Osteoblast (primary cell): Measurements from ENCODE around the gene LY9. TPM values are rescaled to one million over a fixed set of nuclear protein-coding genes. Genes with fewer than 3 reads are reported as not detected.

Source experiments
- DNase-seq: peaks from one replicate; pipeline ENCODE4 v3.0.0; 2011; ENCODE audit warnings: low spot score, mixed read lengths; ENCODE audit not compliant: insufficient read length; ENCODE audit errors: missing footprints
- H2AFZ ChIP-seq: 2 replicates; pipeline ENCODE4 v1.6.0; 2011; ENCODE audit warnings: mild to moderate bottlenecking, low read length
- H3K27ac ChIP-seq: 2 replicates; pipeline ENCODE4 v1.5.1; 2011; ENCODE audit warnings: mild to moderate bottlenecking, low read depth, low read length, moderate library complexity
- H3K27me3 ChIP-seq: 2 replicates; pipeline ENCODE4 v1.6.0; 2012; ENCODE audit warnings: mild to moderate bottlenecking, control low read depth, inconsistent platforms, low read length, moderate library complexity; ENCODE audit not compliant: insufficient read depth
- H3K36me3 ChIP-seq: 2 replicates; pipeline ENCODE4 v1.5.1; 2011; ENCODE audit warnings: mild to moderate bottlenecking, low read length, control low read depth, moderate library complexity; ENCODE audit not compliant: insufficient read depth
- H3K4me1 ChIP-seq: 2 replicates; pipeline ENCODE4 v1.5.1; 2011; ENCODE audit warnings: mild to moderate bottlenecking, low read length, control low read depth, moderate library complexity; ENCODE audit not compliant: insufficient read depth
- H3K4me2 ChIP-seq: 2 replicates; pipeline ENCODE4 v1.6.0; 2011; ENCODE audit warnings: mild to moderate bottlenecking, low read length; ENCODE audit not compliant: insufficient read depth
- H3K4me3 ChIP-seq: fragments of 200-600 bp; sonication (generic); 3 replicates; pipeline ENCODE4 v1.5.1; 2012; ENCODE audit warnings: mild to moderate bottlenecking, low read length, inconsistent platforms; ENCODE audit not compliant: insufficient read depth
- H3K79me2 ChIP-seq: 2 replicates; pipeline ENCODE4 v1.6.0; 2012; ENCODE audit warnings: mild to moderate bottlenecking, low read length, control low read depth, inconsistent platforms; ENCODE audit not compliant: insufficient read depth
- H3K9me3 ChIP-seq: 2 replicates; pipeline ENCODE4 v1.5.1; 2011; ENCODE audit warnings: low read depth, low read length, control low read depth
- H4K20me1 ChIP-seq: 2 replicates; pipeline ENCODE4 v1.6.0; 2012; ENCODE audit warnings: mild to moderate bottlenecking, low read length, control low read depth; ENCODE audit not compliant: insufficient read depth
- total RNA-seq: library from RNA; depleted of rRNA; stranded (reverse); fragments of >200 nt; gene quantifications from 2 replicates; pipeline ENCODE4 v1.2.3, GENCODE V29; 2012
- TF ChIP-seq, protein P1 (sequence below): IDR thresholded peaks from 2 replicates; pipeline ENCODE4 v1.5.1; 2011; ENCODE audit warnings: mild to moderate bottlenecking, low read depth, low read length, moderate library complexity; ENCODE audit errors: extremely low read depth

LY9 gene
- total RNA-seq, 1 donor: not detected

DNA sequence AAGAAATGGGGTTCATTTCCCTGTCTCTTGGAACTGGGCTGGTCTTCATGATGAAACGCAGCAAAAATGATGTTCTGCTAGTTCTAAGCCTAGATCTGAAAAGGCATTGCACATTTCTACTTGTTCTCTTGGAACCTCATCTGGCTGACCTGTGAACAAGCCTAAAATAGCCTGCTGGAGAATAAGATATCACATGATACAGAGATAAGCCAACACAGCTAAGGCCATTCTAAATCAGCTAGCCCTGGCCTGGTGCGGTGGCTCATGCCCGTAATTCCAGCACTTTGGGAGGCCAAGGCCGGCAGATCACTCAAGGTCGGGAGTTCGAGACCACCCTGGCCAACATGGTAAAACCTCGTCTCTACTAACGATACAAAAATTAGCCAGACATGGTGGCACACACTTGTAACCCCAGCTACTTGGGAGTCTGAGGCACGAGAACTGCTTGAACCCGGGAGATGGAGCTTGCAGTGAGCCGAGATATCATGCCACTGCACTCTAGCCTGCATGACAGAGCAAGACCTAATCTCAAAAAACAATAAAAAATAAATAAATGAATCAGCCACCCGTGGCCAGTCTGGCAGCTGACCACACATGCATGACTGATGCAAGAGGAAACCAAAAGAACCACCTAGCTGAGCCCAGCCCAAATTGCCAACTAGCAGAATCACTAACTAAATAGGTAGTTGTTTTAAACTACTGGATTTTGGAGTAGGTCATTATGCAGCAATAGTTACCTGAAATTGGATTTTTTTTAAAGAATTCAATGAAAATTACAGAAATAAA, 48.7 kb downstream of the LY9 start:
- DNase-seq: no peak
- H4K20me1 ChIP-seq: no peaks in the 10 kb centered on the region
- H3K4me3 ChIP-seq: no peak overlapping the region
- H3K27ac ChIP-seq: no peak overlapping the region
- TF ChIP-seq, protein P1, sequence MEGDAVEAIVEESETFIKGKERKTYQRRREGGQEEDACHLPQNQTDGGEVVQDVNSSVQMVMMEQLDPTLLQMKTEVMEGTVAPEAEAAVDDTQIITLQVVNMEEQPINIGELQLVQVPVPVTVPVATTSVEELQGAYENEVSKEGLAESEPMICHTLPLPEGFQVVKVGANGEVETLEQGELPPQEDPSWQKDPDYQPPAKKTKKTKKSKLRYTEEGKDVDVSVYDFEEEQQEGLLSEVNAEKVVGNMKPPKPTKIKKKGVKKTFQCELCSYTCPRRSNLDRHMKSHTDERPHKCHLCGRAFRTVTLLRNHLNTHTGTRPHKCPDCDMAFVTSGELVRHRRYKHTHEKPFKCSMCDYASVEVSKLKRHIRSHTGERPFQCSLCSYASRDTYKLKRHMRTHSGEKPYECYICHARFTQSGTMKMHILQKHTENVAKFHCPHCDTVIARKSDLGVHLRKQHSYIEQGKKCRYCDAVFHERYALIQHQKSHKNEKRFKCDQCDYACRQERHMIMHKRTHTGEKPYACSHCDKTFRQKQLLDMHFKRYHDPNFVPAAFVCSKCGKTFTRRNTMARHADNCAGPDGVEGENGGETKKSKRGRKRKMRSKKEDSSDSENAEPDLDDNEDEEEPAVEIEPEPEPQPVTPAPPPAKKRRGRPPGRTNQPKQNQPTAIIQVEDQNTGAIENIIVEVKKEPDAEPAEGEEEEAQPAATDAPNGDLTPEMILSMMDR: no peak
- H3K4me2 ChIP-seq: no peak overlapping the region
- H3K9me3 ChIP-seq: no peaks in the 10 kb centered on the region
- H3K79me2 ChIP-seq: no peaks in the 10 kb centered on the region
- no peak overlapping the region for H2AFZ ChIP-seq
- no peaks in the 10 kb centered on the region for H3K4me1 ChIP-seq
- no peaks in the 10 kb centered on the region for H3K36me3 ChIP-seq
- no peaks in the 10 kb centered on the region for H3K27me3 ChIP-seq

DNA sequence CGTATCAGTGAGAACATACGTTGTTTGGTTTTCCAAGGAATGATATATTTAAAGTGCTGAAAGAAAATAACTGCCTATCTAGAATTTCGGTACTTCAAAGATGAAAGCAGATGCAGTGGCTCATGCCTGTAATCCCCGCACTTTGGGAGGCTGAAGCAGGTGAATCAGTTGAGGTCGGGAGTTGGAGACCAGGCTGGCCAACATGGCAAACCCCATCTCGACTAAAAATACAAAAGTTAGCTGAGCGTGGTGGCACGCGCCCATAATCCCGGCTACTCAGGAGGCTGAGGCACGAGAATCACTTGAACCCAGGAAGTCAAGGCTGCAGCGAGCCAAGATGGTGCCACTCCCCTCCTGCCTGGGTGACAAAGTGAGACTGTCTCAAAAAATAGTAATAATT, 50.3 kb downstream of the LY9 start:
- Histone ChIP-seq H2AFZ (no peak overlapping the region), H3K4me3 (no peak overlapping the region), H3K4me1 (no peaks in the 10 kb centered on the region), H3K79me2 (no peaks in the 10 kb centered on the region), H3K4me2 (no peak overlapping the region), H3K9me3 (no peaks in the 10 kb centered on the region), H3K27me3 (no peaks in the 10 kb centered on the region), H3K36me3 (no peaks in the 10 kb centered on the region), H3K27ac (no peak overlapping the region), H4K20me1 (no peaks in the 10 kb centered on the region)
- TF ChIP-seq, protein P1: no peak
- no peak for DNase-seq

DNA sequence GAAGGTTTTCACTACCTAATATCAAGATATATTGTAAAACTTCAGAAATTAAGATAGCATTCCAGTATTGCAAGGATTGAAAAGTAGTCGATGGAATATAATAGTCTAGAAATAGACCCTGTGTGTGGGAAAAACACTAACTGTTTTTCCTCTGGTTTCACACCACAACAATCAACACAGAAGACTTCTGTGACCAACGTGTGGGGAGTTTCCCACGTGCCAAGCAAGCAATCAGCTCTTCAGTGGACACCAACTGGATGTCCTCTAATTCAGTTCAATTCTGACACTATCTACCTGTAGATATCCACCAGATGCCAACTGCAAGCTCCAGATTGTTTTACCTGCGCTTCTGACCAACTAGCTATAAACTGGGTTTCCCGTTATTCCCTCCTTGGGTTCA, 54.6 kb downstream of the LY9 start:
- H4K20me1 ChIP-seq: no peaks in the 10 kb centered on the region
- H3K36me3 ChIP-seq: no peaks in the 10 kb centered on the region
- H2AFZ ChIP-seq: no peak overlapping the region
- TF ChIP-seq, protein P1: no peak
- H3K4me3 ChIP-seq: no peak overlapping the region
- no peak overlapping the region for H3K4me2 ChIP-seq
- no peaks in the 10 kb centered on the region for H3K79me2 ChIP-seq
- no peak overlapping the region for H3K27ac ChIP-seq
- H3K4me1 ChIP-seq: no peaks in the 10 kb centered on the region
- no peaks in the 10 kb centered on the region for H3K27me3 ChIP-seq
- no peaks in the 10 kb centered on the region for H3K9me3 ChIP-seq
- no peak for DNase-seq

DNA sequence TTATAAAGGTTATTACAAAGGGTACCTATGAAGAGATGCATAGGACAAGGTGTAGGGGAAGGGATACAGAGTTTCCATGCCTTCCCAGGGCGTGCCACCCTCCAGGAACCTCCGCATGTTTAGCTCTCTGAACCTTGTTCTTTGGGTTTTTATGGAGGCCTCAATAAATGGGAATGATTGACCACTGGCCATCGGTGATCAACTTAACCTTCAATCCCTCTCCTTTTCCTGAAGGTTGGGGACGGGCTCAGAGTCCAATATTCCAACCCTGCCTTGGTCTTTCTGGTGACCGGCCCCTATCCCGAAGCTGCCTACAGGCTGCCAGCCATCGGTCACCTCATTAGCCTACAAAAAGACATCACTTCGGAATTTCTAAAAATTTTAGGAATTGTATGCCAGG, 55.0 kb downstream of the LY9 start:
- Histone ChIP-seq H3K4me2 (no peak overlapping the region), H3K27ac (no peak overlapping the region), H2AFZ (no peak overlapping the region), H4K20me1 (no peaks in the 10 kb centered on the region), H3K4me1 (no peaks in the 10 kb centered on the region), H3K4me3 (no peak overlapping the region), H3K79me2 (no peaks in the 10 kb centered on the region), H3K36me3 (no peaks in the 10 kb centered on the region), H3K9me3 (no peaks in the 10 kb centered on the region), H3K27me3 (no peaks in the 10 kb centered on the region)
- no peak for DNase-seq
- TF ChIP-seq, protein P1: no peak
